ENCODE results near the gene CAB39L.

The CAB39L gene

GRCh38 chr13:49428041-49428763 lies 15.7 kb downstream of the CAB39L start:
- no peaks in the 10 kb centered on the region for H3K27me3 ChIP-seq (ENCODE audit: low read length)
- H3K27ac ChIP-seq (ENCODE audit: low read depth, low read length), result no peak overlapping the region
- no peaks in the 10 kb centered on the region for H3K9me2 ChIP-seq (replicated peaks; ENCODE audit: insufficient read depth, low read length)
- TF ChIP-seq, protein P1, sequence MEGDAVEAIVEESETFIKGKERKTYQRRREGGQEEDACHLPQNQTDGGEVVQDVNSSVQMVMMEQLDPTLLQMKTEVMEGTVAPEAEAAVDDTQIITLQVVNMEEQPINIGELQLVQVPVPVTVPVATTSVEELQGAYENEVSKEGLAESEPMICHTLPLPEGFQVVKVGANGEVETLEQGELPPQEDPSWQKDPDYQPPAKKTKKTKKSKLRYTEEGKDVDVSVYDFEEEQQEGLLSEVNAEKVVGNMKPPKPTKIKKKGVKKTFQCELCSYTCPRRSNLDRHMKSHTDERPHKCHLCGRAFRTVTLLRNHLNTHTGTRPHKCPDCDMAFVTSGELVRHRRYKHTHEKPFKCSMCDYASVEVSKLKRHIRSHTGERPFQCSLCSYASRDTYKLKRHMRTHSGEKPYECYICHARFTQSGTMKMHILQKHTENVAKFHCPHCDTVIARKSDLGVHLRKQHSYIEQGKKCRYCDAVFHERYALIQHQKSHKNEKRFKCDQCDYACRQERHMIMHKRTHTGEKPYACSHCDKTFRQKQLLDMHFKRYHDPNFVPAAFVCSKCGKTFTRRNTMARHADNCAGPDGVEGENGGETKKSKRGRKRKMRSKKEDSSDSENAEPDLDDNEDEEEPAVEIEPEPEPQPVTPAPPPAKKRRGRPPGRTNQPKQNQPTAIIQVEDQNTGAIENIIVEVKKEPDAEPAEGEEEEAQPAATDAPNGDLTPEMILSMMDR (IDR thresholded peaks at IDR 0.05; ENCODE audit: insufficient read depth, low read length, poor library complexity, severe bottlenecking), result no peak
- TF ChIP-seq EZH2phosphoT487 (conservative IDR thresholded peaks at IDR 0.05; ENCODE audit: low read length), result no peak
- H3K9me3 ChIP-seq (ENCODE audit: insufficient read depth, low read length), result no peaks in the 10 kb centered on the region
- no peaks in the 10 kb centered on the region for H3K79me2 ChIP-seq (ENCODE audit: insufficient read depth, low read length)
- H3K36me3 ChIP-seq (ENCODE audit: low read length), result 0 out of 2 replicates have a peak, but pooled peaks cover 2% of the 10 kb centered on the region
- no peak overlapping the region for H3K4me2 ChIP-seq (ENCODE audit: low read depth, low read length, poor library complexity, severe bottlenecking)
- H3K9ac ChIP-seq (ENCODE audit: low read length), result no peak overlapping the region
- H2AFZ ChIP-seq (ENCODE audit: low read depth, low read length, severe bottlenecking), result no peak overlapping the region
- H3K4me3 ChIP-seq (ENCODE audit: insufficient read depth, low read length, poor library complexity, severe bottlenecking), result no peak overlapping the region
- no peaks in the 10 kb centered on the region for H4K20me1 ChIP-seq (ENCODE audit: low read depth, low read length)
- H3F3A ChIP-seq (ENCODE audit: insufficient read depth), result no peaks in the 10 kb centered on the region; the same call in 1 of the 2 replicates

DNA sequence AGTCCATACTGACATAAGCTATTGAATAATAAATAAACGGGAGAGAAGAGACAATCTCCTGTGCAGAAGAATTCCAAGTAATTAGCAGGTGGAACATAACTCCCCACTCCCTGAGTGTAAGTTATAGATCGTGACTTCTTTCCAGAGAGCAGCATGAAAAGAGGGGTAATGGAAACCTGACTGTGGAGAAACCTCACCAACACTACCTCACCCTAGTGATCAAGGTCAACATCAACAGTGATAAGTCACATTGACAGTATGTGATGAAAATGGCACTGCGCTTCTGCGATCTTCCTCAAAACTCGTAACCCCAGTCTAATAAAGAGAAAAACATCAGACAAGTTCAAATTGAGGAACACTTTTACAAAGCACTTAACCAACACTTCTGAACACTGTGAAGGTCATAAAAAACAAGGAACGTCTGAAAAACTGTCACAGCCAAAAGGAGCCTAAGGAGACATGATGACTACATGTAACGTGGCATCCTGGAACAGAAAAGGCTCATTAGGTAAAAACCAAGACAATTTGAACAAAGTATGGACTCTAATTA lies 19.8 kb downstream of the CAB39L start:
- TF ChIP-seq, protein P1 (IDR thresholded peaks at IDR 0.05; ENCODE audit: insufficient read depth, low read length, poor library complexity, severe bottlenecking), result no peak
- TF ChIP-seq EZH2phosphoT487 (conservative IDR thresholded peaks at IDR 0.05; ENCODE audit: low read length), result no peak
- H3F3A ChIP-seq (ENCODE audit: insufficient read depth), result peaks cover 4% of the 10 kb centered on the region; the same call in 1 of the 2 replicates
- no peak overlapping the region for H2AFZ ChIP-seq (ENCODE audit: low read depth, low read length, severe bottlenecking)

GRCh38 chr13:49421391-49421790 lies 22.5 kb downstream of the CAB39L start:
- Histone ChIP-seq H3K9me3 (ENCODE audit: insufficient read depth, low read length) (no peaks in the 10 kb centered on the region), H3K9me2 (replicated peaks; ENCODE audit: insufficient read depth, low read length) (no peaks in the 10 kb centered on the region), H4K20me1 (ENCODE audit: low read depth, low read length) (no peaks in the 10 kb centered on the region), H3K4me2 (ENCODE audit: low read depth, low read length, poor library complexity, severe bottlenecking) (no peak overlapping the region), H3K27ac (ENCODE audit: low read depth, low read length) (no peak overlapping the region), H3F3A (ENCODE audit: insufficient read depth) (peaks cover 4% of the 10 kb centered on the region; the same call in 1 of the 2 replicates), H3K36me3 (ENCODE audit: low read length) (no peaks in the 10 kb centered on the region), H3K27me3 (ENCODE audit: low read length) (no peaks in the 10 kb centered on the region), H3K4me3 (ENCODE audit: insufficient read depth, low read length, poor library complexity, severe bottlenecking) (no peak overlapping the region), H3K9ac (ENCODE audit: low read length) (no peak overlapping the region), H3K79me2 (ENCODE audit: insufficient read depth, low read length) (no peaks in the 10 kb centered on the region), H2AFZ (ENCODE audit: low read depth, low read length, severe bottlenecking) (no peak overlapping the region)
- TF ChIP-seq, protein P1 (IDR thresholded peaks at IDR 0.05; ENCODE audit: insufficient read depth, low read length, poor library complexity, severe bottlenecking), result peak; percentile 34
- no peak for TF ChIP-seq EZH2phosphoT487 (conservative IDR thresholded peaks at IDR 0.05; ENCODE audit: low read length)

More for the DNA sequence above, 19.8 kb downstream of the CAB39L start:
- Histone ChIP-seq H3K79me2 (ENCODE audit: insufficient read depth, low read length) (no peaks in the 10 kb centered on the region), H4K20me1 (ENCODE audit: low read depth, low read length) (no peaks in the 10 kb centered on the region), H3K4me2 (ENCODE audit: low read depth, low read length, poor library complexity, severe bottlenecking) (no peak overlapping the region), H3K9me3 (ENCODE audit: insufficient read depth, low read length) (no peaks in the 10 kb centered on the region), H3K9me2 (replicated peaks; ENCODE audit: insufficient read depth, low read length) (no peaks in the 10 kb centered on the region), H3K27ac (ENCODE audit: low read depth, low read length) (no peak overlapping the region), H3K27me3 (ENCODE audit: low read length) (no peaks in the 10 kb centered on the region), H3K4me3 (ENCODE audit: insufficient read depth, low read length, poor library complexity, severe bottlenecking) (no peak overlapping the region), H3K36me3 (ENCODE audit: low read length) (no peaks in the 10 kb centered on the region), H3K9ac (ENCODE audit: low read length) (no peak overlapping the region)
